Heart right ventricle (tissue), 16 donors: Measurements from ENCODE around the gene HELZ. TPM values are rescaled to one million over a fixed set of nuclear protein-coding genes. Genes with fewer than 3 reads are reported as not detected.

Experiments
- ATAC-seq, 8 donors: fragments of 200-7000 bp; cut with Tn5 transposase; one replicate each; pipeline ENCODE4 v1.9.1; 2020; ENCODE audit warnings: mild to moderate bottlenecking in 8 of 8, moderate library complexity in 8 of 8, moderate number of reproducible peaks in 1 of 8
- DNase-seq, 2 donors: peaks; one replicate each; pipeline ENCODE4 v3.0.0-alpha.2; 2020
- H3K27ac ChIP-seq, 10 donors: fragments of 200-600 bp; sonication (generic) in 2 of 10; one replicate each; pipeline versions ENCODE4 v1.5.0 to v1.8.0; 2020 to 2022; ENCODE audit warnings: mild to moderate bottlenecking in 3 of 10
- H3K27me3 ChIP-seq, 7 donors: fragments of 200-600 bp; one replicate each; pipeline ENCODE4 v1.8.0; 2021 to 2022; ENCODE audit warnings: mild to moderate bottlenecking in 2 of 7
- H3K36me3 ChIP-seq, 9 donors: fragments of 200-600 bp; sonication (generic) in 1 of 9; one replicate each; pipeline versions ENCODE4 v1.5.0 to v1.8.0; 2020 to 2022; ENCODE audit warnings: mild to moderate bottlenecking in 2 of 9
- H3K4me1 ChIP-seq, 9 donors: fragments of 200-600 bp; sonication (generic) in 1 of 9; one replicate each; pipeline versions ENCODE4 v1.5.0 to v1.8.0; 2020 to 2022; ENCODE audit warnings: mild to moderate bottlenecking in 4 of 9
- H3K4me3 ChIP-seq, 10 donors: fragments of 200-600 bp; sonication (generic) in 2 of 10; one replicate each; pipeline versions ENCODE4 v1.5.0 to v1.8.0; 2020 to 2022; ENCODE audit warnings: mild to moderate bottlenecking in 7 of 10, moderate library complexity in 2 of 10
- H3K9me3 ChIP-seq, 11 donors: fragments of 200-600 bp in 10 of 11; sonication (generic) in 2 of 11; one replicate each; pipeline versions ENCODE4 v1.5.0 to v1.8.0; 2013 to 2022; ENCODE audit warnings: mild to moderate bottlenecking in 2 of 11, control low read depth in 1 of 11, moderate library complexity in 1 of 11
- WGBS, 2 donors: extraction: QIAGEN DNeasy Blood & Tissue Kit; methylation state at CpG; one replicate each; pipeline ENCODE4 v1.1.7; 2013; ENCODE audit warnings: inconsistent platforms in 1 of 2; 5-methylcytosine and 5-hydroxymethylcytosine counted together
- intact Hi-C, 10 donors: fragments of 100-400 bp; cut with DNase I; formaldehyde crosslinking; loops; one replicate each; pipeline versions ENCODE4 v1.11.1 to v1.14.2; 2022
- polyA plus RNA-seq, 2 donors: library from polyadenylated mRNA; stranded (reverse); fragments of 200-250 nt; gene quantifications; one replicate each; pipeline ENCODE4 v1.2.3, GENCODE V29; 2013
- total RNA-seq, 10 donors: library from RNA; stranded (reverse); fragmentation: NEBNext Ultra II Directional in 3 of 10; extraction: Animal tissue kit (Norgen Biotek cat#: 25700) in 3 of 10; gene quantifications; one replicate each; pipeline versions ENCODE4 v1.2.1 to v1.2.4, GENCODE V29; 2021 to 2023
- TF ChIP-seq, protein P1 (sequence below), 9 donors: fragments of 200-600 bp; sonication (generic) in 2 of 9; IDR thresholded peaks; one replicate each; pipeline versions ENCODE4 v1.5.0 to v1.8.0; 2021 to 2022; ENCODE audit warnings: antibody characterized with exemption in 9 of 9, mild to moderate bottlenecking in 5 of 9, moderate library complexity in 1 of 9
- donor health status: Arrhythmogenic right ventricular cardiomyopathy.
- donor health status: ischemic (EF 13 %, LVEDD 7.1; RV severe dilation, severe dysfunction).
- donor health status: healthy with polysubstance abuse.
- donor health status: DM: no; HTN: yes; CAD: no.
- donor health status: DM: no; HTN: no; CAD: no.
- donor health status: ischemic (EF 25% LVEDD 6.9; RV normal size, moderate dysfunction).
- donor health status: ischemic (EF 25% LVEDD 5.7; RV mildly dilated, moderate dysfunction).
- donor health status: healthy.
- donor health status: DM: yes; HTN: yes; CAD: no.
- donor health status: Ischemic cardiomyopathy.
- donor health status: ischemic (EF 35%, LVEDD 5.7; RV mildly dilated, moderate dysfunction).
- donor health status: nonischemic (EF 11% LVEDD 7.7; RV severe dilation, severe dysfunction).
- donor health status: DM: yes; HTN: yes; CAD: no.
- donor health status: PGD.
- donor health status: ischemic (EF 29% LVEDD 5.4; RV normal size, mild dysfunction).
- donor health status: nonischemic (EF 23%, LVEDD 6.1; RV moderate dilation, normal function).

The HELZ gene
- total and polyA plus RNA-seq, 12 donors = 2.4 to 50.3 (median 40.6) TPM

DNA sequence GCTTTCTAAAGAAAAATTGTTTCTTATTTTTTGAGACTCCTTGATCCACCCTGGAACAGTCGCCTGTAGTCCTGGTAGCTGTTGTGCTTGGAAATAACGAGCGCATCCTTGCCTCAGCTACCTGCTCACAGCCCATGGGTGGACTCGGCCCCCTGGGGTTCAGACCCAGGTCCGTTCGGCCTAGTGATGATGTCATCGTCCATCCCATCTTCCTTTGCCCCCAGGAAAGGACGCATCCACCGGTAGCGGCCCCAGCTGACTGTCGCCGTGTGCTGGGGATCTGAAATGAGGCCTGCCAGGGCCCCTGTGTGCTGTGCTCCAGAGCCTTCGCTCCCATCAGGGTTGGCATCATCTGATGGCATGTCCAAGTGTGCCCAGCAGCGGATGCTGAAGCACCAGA is 212.6 kb downstream of the HELZ start:
- Histone ChIP-seq H3K4me3 (no peak overlapping the region), H3K27me3 (no peaks in the 10 kb centered on the region), H3K4me1 (peaks cover 0 to 2% (median 0%) of the 10 kb centered on the region in 9 donors), H3K9me3 (no peaks in the 10 kb centered on the region), H3K36me3 (no peaks in the 10 kb centered on the region), H3K27ac (no peak overlapping the region)
- no peak for ATAC-seq
- 88 to 92% methylated on average over 14 of the region's 14 CpGs for WGBS, 2 donors
- TF ChIP-seq, protein P1, sequence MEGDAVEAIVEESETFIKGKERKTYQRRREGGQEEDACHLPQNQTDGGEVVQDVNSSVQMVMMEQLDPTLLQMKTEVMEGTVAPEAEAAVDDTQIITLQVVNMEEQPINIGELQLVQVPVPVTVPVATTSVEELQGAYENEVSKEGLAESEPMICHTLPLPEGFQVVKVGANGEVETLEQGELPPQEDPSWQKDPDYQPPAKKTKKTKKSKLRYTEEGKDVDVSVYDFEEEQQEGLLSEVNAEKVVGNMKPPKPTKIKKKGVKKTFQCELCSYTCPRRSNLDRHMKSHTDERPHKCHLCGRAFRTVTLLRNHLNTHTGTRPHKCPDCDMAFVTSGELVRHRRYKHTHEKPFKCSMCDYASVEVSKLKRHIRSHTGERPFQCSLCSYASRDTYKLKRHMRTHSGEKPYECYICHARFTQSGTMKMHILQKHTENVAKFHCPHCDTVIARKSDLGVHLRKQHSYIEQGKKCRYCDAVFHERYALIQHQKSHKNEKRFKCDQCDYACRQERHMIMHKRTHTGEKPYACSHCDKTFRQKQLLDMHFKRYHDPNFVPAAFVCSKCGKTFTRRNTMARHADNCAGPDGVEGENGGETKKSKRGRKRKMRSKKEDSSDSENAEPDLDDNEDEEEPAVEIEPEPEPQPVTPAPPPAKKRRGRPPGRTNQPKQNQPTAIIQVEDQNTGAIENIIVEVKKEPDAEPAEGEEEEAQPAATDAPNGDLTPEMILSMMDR (IDR thresholded peaks at IDR 0.05) = no peak
- intact Hi-C loops = no loop called here
- no peak for DNase-seq

DNA sequence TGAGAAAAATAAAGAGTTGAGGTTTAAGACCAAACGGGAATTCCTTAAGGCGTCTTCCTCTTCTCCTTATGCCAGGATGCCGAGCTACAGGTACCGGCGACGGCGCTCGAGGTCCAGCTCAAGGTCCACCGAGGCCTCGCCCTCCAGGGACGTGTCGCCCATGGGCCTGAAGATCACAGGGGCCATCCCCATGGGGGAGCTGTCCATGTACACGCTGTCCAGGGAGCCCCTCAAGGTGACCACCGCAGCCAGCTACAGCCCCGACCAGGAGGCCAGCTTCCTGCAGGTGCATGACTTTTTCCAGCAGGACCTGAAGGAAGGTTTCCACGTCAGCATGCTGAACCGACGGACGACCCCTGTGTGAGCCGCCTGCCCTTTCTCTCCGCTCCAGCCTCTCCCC is 214.4 kb downstream of the HELZ start:
- TF ChIP-seq, protein P1 (IDR thresholded peaks at IDR 0.05) = no peak
- intact Hi-C loops = no loop called here
- ATAC-seq (no peak), DNase-seq (no peak)
- H3K4me3 ChIP-seq = no peak overlapping the region
- peaks cover 0 to 11% (median 0%) of the 10 kb centered on the region in 9 donors for H3K4me1 ChIP-seq
- 89 to 92% methylated on average over 21 of the region's 21 CpGs for WGBS, 2 donors
- H3K27ac ChIP-seq = no peak overlapping the region
- no peaks in the 10 kb centered on the region for H3K36me3 ChIP-seq
- no peaks in the 10 kb centered on the region for H3K27me3 ChIP-seq
- no peaks in the 10 kb centered on the region for H3K9me3 ChIP-seq

DNA sequence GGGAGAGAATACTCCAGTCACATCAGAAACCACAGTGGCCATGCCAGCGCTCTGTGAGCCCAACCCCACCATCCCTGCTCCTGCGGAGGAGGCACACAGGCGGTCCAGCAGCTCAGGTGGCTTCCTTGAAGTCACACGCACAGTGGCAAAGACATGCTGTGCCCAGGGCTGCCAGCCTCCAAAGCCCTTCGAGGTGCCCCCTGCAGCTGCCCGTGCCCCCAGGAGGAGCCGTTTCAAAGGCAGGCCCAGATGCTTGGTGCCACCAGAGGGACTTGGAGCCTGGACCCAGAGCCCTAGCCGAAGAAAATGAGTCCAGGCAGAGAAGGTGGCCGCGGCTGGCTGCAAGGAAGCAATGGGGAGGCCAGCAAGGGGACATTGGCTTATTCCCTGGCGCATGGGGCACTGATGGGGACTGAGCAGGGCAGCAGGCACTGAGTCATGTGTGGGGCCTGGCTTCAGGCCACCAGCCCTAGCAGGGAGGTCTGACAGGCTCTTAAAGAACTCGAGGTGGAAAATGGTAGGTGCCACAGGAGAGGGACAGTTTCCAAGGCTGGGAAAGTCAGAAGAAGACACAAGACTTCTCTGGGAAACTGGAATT is 217.9 kb downstream of the HELZ start:
- no peak overlapping the region for H3K4me3 ChIP-seq
- H3K9me3 ChIP-seq = no peaks in the 10 kb centered on the region
- H3K4me1 ChIP-seq = peaks cover 0 to 11% (median 0%) of the 10 kb centered on the region in 9 donors
- ATAC-seq (peak in 7 of 8 donors; percentile 67 to 92 (median 83)), DNase-seq (peak; percentile 23 to 48)
- TF ChIP-seq, protein P1 (IDR thresholded peaks at IDR 0.05) = no peak
- 72 to 74% methylated on average over 12 of the region's 12 CpGs for WGBS, 2 donors
- intact Hi-C loops = no loop called here
- no peak overlapping the region for H3K27ac ChIP-seq
- H3K36me3 ChIP-seq = no peaks in the 10 kb centered on the region
- no peaks in the 10 kb centered on the region for H3K27me3 ChIP-seq

DNA sequence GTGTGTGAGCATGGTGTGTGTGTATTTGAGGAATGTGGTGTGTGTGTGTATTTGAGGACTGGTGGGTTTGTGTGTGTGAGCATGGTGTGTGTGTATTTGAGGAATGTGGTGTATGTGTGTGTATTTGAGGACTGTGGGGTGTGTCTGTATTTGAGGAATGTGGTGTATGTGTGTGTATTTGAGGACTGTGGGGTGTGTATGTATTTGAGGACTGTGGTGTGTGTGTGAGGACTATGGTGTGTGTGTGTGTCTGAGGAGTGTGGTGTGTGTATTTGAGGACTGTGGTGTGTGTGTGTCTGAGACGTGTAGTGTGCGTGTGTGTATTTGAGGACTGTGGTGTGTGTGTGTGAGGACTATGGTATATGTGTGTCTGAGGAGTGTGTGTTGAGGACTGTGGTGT is 218.7 kb downstream of the HELZ start:
- TF ChIP-seq, protein P1 (IDR thresholded peaks at IDR 0.05) = no peak
- no peak overlapping the region for H3K4me3 ChIP-seq
- no peaks in the 10 kb centered on the region for H3K36me3 ChIP-seq
- DNase-seq = no peak
- 92 to 94% methylated on average over 2 of the region's 2 CpGs for WGBS, 2 donors
- intact Hi-C loops = no loop called here
- H3K27me3 ChIP-seq = no peaks in the 10 kb centered on the region
- no peaks in the 10 kb centered on the region for H3K9me3 ChIP-seq
- no peak overlapping the region for H3K27ac ChIP-seq
- peaks cover 0 to 11% (median 0%) of the 10 kb centered on the region in 9 donors for H3K4me1 ChIP-seq
- ATAC-seq = peak in 1 of 8 donors; percentile 9
